Epithelial cell of proximal tubule (primary cell): ENCODE data around the gene IL6R. TPM values are rescaled to one million over a fixed set of nuclear protein-coding genes. Genes with fewer than 3 reads are reported as not detected.

Source experiments
- DNase-seq: peaks from one replicate; pipeline ENCODE4 v3.0.0-alpha.2; 2011; ENCODE audit warnings: low read depth
- H3K4me3 ChIP-seq: 2 replicates; pipeline ENCODE4 v1.5.1; 2011; ENCODE audit warnings: low read depth, mild to moderate bottlenecking, low read length
- total RNA-seq: library from RNA; depleted of rRNA; stranded (reverse); fragments of >200 nt; gene quantifications from 2 replicates; pipeline ENCODE4 v1.2.3, GENCODE V29; 2015
- TF ChIP-seq, protein P1 (sequence below): conservative IDR thresholded peaks from 2 replicates; pipeline ENCODE4 v1.5.1; 2012; ENCODE audit warnings: low read depth, mild to moderate bottlenecking, low read length

IL6R gene
- total RNA-seq, 1 donor from 2014 or later, result 9.5 TPM

DNA sequence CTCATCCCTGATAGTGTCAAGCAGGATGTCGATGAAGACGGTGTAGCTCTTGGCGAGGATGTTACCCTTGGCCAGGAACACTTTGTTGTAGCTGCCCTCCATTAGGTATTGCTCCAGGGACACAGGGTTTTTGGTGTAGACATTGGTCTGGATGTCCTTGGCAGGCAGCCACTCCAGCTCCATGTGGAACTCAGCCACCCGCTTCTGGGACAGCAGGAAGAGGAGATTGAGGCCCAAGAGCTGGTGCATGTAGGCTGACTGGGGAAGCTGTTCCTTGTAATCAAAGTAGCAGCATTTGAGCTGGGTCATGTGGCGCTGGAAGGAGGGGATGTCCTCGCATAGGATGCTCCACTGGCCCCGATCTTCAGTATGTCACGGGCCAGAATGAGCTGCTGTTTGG, 9.5 kb downstream of the IL6R start:
- no peak for DNase-seq
- TF ChIP-seq, protein P1, sequence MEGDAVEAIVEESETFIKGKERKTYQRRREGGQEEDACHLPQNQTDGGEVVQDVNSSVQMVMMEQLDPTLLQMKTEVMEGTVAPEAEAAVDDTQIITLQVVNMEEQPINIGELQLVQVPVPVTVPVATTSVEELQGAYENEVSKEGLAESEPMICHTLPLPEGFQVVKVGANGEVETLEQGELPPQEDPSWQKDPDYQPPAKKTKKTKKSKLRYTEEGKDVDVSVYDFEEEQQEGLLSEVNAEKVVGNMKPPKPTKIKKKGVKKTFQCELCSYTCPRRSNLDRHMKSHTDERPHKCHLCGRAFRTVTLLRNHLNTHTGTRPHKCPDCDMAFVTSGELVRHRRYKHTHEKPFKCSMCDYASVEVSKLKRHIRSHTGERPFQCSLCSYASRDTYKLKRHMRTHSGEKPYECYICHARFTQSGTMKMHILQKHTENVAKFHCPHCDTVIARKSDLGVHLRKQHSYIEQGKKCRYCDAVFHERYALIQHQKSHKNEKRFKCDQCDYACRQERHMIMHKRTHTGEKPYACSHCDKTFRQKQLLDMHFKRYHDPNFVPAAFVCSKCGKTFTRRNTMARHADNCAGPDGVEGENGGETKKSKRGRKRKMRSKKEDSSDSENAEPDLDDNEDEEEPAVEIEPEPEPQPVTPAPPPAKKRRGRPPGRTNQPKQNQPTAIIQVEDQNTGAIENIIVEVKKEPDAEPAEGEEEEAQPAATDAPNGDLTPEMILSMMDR, result no peak

DNA sequence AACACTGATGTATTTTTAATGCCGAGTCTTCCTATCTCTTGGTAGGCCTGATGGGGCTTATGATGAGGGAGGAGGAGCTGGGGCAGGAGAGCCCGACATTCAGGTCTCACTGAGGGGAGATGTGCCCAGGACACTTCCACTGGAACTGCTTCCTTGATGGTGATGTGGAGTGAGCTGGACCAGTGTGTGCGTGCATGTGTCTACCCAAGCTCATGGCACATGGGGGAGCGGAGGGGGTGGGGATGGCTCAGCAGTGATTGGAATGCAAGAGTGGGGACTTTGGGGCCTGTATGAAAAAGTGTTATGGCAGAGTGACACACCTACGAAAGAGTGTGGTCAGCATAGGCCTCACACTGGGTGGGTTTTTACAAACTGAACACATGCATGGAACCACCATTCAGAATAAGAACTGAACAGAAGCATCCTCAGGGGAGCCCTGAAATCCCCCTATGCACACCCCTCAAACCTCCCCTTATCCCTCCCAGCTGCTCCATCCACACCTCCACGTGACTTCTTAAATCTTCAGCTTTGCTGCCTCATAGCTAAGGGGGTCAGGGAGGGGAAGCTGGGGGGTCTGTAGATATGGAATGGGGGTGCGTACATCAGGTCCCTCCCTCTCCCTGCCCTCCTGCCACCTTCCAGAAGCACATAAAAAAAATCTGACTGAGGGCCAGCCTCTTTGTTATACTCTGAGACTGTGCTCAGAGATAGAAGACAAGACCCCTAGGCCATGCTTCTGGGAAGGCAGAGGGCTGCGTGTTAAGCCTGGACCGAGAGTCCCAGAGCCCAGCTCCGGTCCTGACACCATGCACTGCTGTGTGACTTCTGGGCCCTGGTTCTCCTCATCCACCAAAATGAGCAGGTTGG, 11.6 kb downstream of the IL6R start:
- no peak for DNase-seq
- TF ChIP-seq, protein P1, result no peak
- no peak overlapping the region for H3K4me3 ChIP-seq

More for the DNA sequence above, 9.5 kb downstream of the IL6R start:
- no peak overlapping the region for H3K4me3 ChIP-seq

DNA sequence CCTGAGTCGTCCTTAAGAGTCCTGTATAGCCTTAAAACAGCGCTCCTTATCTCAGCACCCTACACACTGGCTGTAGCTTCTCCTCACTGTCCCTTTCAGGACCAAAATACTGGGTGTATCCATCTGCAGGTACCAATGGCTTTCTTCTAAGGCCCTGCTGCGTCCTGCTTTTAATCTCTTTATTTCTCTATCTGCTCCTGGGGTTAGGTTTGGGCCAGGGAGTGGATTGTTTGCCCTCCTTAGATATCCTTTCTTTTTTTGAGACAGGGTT, 12.1 kb downstream of the IL6R start:
- TF ChIP-seq, protein P1, result no peak
- H3K4me3 ChIP-seq, result no peak overlapping the region
- DNase-seq, result no peak

DNA sequence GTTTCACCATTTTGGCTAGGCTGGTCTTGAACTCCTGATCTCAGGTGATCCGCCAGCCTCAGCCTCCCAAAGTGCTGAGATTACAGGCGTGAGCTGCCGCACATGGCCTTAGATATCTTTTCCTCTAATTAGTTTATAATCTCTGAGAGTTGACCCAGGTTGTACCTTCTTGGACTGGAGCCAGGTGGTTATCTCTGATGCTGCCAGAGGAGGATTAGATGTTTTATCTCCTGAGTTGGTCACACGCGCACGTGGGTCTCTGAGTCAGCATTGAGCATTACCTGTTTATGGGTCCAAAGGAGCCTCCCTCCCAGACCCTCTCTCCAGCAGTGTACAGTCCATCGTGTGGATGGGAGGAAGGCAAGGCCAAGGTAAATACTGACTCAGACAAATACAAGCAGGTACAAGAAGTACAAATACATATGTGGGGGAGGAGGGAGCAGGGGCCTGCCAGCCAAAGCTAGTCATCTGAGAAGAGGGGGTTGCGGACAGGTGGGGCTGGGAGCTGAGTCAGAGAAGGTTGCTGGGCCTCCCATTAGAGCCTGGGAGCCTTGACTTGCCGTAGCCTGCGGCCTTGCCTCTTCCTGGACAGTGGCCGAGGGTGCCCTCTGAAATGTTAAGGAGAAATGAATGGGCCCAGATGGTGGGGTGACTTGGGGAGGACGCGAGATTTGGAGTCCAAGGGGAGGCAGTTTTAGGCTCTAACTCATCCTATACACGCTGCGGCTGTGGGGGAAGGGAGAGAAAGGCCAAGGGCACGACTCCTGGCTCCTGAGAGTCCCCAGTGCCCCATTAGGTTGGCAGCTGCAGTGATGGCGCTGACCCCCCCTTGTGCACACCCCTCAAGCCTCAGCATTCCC, 13.1 kb downstream of the IL6R start:
- TF ChIP-seq, protein P1, result no peak
- DNase-seq, result peak; percentile 71
- H3K4me3 ChIP-seq, result peak overlapping the region; percentile 6

DNA sequence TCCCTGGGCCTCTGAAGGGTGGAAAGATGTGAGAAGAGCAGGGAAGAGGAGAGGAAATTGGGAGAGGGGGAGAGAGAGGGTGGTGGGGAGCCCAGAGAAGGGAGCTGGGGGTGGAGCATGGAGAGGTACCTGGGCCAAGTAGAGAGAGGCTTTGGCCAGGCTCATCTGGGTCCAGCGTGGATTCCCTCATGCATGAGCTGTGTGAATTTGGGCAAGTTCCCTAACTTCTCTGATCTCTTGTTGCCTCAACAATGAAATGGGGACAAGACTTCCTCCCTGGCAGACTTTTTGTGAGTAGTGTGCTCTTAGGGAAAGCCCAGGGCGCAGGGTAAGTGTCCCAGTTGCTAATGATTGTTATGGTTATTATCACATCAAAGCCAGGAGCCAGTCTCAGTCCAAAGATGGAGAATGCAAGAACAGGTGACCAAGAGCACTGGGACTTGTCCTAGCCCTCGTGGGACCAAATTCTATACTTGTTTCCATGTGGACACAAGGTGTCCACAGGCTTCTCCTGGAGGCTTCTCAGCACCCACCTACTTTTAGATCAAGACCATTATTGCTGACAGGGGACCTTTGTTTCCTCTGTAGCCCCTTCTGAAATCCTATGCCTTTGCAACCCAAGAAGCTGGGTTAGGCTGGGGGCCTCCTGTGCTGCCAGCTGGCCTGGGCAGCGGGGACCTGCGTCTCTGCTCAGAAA, 13.9 kb downstream of the IL6R start:
- TF ChIP-seq, protein P1, result no peak
- DNase-seq, result no peak
- H3K4me3 ChIP-seq, result no peak overlapping the region

DNA sequence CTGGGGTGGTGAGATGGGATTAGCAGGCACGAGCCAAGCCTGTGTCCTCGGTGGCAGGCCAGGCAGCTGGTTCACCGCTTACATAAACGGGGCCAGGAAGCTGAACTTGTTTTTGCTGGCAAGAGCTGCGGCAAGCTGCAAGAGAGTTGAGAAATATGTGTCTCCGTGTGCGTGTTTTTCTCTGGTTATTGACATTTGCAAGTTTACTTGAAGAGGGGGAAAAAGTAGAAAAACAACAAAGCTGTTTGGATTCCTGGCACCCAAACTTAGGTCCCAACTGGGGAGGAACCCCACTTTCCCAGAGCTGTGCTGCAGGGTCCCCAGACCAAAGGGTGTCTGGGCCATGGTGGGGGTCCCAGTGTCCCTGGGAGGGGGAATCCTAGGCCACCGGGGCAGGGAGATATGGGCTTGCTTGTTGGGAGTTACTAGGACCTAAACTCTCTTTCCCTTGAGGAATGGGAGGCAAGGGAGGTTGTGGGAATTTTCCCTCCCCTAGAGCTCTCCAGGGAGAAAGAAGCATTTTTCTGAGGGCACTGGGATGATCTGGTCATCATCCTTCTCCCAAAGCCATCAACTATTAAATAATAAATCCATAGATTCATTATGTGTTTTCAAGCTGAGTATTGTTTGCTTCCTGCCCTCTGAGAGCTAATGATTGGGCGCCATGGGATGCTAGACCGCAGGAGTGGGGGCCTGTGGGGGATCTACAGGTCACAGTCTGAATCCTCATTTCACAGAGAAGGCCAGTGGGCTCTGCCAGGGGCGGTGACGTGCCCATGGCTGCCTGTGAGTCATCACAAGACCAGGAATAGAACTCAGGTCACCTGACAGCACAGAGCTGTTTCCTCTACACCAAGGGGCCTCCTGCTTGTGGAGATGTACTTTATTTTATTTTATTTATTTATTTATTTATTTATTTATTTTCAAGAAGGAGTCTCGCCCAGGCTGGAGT, 14.8 kb downstream of the IL6R start:
- peak; percentile 80 for DNase-seq
- TF ChIP-seq, protein P1, result no peak
- peak overlapping the region; percentile 9 for H3K4me3 ChIP-seq
